Left kidney (tissue), 2 donors: ENCODE data around the gene ALOX5AP. TPM values are rescaled to one million over a fixed set of nuclear protein-coding genes. Genes with fewer than 3 reads are reported as not detected.

Experiments
- DNase-seq: peaks from one replicate; pipeline ENCODE4 v3.0.0-alpha.2; 2013
- polyA plus RNA-seq: library from polyadenylated mRNA; unstranded; fragments of 120-200 nt; gene quantifications from one replicate; pipeline ENCODE4 v1.2.1, GENCODE V29; 2013; ENCODE audit not compliant: insufficient read length

Gene ALOX5AP
- polyA plus RNA-seq, 1 donor = 4.2 TPM

DNA sequence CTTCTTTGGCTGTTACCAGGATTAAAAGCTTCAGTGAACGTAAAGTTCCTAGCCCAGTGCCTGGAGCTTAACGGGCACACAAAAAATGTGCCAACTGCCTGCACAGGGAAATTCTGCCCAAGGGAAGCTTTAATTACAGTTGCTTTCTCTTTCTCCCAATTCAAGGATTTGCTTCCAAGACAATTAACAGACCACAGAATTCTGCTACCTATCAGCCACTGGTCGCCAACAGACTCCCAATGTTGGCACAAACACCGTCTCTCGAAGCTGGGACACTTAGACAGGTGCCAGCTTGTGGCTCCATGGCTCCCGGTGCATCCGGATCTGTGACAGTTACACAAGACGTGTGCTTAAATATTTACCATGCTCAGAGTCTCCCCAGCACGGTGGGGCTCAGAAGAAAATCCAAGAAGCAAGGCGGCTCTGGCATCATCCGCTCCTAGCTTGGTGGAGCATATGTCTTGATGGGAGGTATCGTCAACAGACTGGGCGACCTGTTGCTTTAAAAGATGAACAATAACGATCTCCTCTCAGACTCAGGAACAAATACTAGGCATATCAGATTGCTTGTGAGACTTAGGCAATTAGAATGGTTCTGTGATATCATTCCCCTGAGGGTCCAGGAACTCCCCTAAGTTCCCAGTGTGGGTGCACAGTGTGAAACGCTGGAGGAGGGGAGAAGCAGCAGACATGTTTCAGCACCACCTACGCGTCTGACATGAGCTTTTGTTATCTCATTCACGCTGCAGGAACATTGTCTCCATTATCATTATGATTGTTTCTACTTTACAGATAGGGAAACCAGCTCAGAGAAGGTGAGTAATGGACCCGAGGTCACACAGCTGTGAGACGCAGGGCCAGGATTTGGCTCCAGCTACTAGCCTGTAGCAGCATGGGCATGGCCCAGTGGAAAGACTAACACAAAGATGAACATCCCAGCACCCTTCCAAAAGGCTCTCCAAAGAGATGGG, 61.6 kb downstream of the ALOX5AP start:
- DNase-seq = no peak

GRCh38 chr13:30797847-30798535, 62.6 kb downstream of the ALOX5AP start:
- DNase-seq = no peak

DNA sequence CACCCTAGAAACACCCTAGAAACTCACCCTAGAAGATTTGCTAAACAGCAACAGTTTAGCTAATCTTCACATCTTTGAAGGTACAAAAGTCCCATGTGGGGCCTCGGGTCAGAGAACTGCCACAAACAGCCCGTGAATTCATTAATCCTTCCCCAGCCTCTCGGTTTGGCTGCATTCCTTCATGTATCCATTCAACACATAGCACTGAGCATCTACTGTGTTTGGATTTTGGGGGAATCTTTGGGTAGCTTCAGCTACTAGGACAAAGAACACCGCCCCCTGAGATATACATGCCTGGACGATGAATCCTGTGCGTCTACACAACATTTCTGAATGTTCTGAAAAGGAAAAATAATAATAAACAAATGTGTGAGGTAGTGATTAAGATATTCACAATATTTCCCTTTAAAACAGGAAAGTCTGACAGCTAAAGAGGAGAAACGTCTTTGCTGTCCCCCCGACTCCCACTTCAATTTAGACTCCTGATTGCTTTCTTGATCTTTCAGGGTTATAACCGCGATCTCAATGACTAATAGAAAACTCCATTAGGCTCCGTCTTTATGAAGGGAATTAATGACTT, 63.5 kb downstream of the ALOX5AP start:
- DNase-seq = no peak

DNA sequence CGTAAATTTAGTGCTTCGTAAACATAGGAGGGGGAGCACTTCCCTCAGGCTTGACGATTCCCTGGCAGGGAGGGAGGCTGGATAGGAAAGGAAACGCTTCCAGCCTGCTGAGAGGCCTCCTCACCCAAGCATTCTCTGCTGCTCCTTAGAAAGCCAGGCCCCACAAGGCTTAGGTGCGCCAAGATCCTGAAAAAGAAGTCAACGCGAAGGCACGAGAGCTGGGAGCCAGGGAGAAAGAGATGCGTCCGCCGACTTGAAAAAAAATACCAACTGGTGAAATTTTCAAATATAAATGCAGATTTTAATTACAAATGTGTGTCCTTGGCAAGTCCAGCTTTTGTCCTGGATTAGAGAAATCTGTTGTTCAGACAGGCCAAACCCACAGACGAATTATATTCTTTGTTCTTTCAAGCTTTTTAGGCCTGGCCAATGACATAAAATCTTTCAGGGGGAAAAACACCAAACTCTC, 64.0 kb downstream of the ALOX5AP start:
- DNase-seq = peak; percentile 43

GRCh38 chr13:30800107-30800506, 64.8 kb downstream of the ALOX5AP start:
- no peak for DNase-seq

DNA sequence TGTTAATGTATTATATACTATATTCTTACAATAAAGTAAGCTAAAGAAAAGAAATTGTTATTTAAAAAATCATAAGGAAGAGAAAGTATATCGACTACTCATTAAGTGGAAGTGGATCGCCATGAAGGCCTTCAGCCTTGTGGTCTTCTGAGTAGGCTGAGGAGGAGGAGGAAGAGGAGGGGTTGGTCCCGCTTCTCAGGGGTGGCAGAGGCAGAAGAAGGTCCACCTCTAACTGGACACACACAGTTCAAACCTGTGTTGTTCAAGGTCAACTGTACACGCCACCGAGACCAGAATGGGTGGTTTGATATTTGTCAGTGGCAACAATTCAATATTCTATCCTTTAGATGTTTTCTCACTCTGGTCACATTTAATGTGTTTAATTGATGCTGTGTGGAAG, 67.2 kb downstream of the ALOX5AP start:
- no peak for DNase-seq

DNA sequence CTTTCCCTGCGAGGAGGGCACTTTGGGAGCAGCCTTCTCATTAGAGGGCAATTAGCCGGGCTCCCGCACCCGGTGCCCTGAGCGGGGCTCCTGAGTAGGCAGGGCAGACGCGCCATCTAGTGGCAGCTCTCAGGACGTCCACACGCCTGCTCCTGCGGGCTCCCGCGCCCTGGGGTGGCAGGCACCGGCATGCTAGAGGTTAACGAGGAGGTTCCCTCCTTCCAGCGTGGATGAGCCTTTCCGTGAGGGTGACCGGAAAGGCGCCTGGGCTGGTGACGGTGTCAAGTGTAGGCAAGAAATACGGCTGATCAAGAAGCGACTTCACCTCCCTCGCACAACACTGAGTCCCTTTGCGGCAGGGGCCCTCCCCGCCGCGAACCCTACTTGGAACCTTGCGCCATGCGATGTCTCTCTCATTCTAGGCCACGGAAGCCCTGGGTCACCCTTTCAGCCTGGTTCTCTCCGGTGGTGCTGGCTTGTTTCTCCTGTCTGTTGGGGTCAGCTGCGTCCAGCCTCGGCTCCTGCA, 67.7 kb downstream of the ALOX5AP start:
- DNase-seq = peak; percentile 68

DNA sequence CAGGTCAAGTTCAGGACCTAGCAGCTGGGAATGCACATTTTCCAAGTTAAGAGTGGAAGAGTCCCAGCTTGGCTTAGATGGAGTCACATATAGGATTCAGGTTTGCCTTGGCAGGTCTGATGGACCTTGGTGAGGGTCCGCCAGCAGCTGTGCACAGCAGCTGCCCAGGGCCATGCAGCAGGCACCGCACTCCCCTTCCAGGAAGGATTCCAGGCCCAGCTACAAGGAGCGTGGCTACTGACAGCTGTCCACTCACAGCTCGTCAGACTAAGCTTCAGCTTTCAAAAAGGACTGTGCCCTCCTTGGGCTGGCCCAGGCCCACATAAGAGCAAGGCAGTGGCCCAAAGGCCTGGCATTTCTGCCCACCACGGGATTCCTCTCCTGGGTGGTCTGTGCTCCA, 68.4 kb downstream of the ALOX5AP start:
- no peak for DNase-seq

- no peak for DNase-seq
Observed at GRCh38 chr13:30804474-30804873, 69.1 kb downstream of the ALOX5AP start.

DNA sequence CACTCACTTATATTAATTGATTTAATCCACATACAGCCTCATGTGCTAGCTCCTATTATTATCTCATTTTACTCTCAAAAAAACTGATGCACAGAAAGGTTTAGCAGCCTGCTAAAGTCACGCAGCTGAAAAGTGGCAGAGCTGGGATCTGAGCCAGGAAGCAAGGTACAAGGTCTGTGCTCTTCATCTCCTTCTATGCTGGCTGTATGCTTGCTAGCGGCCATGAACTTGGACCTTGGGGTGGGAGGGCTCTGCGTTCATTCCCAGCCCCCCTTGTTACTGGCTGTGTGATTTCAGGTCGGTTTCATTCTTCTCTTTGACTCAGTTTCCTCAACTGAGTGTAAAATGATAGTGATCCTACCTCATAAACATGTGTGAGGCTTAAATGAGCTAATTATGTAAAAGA, 69.8 kb downstream of the ALOX5AP start:
- no peak for DNase-seq

- DNase-seq = no peak
Observed at GRCh38 chr13:30805603-30806011, 70.3 kb downstream of the ALOX5AP start.

GRCh38 chr13:30806784-30807183, 71.4 kb downstream of the ALOX5AP start:
- DNase-seq = no peak

- DNase-seq = no peak
Observed at GRCh38 chr13:30807392-30807791, 72.0 kb downstream of the ALOX5AP start.

DNA sequence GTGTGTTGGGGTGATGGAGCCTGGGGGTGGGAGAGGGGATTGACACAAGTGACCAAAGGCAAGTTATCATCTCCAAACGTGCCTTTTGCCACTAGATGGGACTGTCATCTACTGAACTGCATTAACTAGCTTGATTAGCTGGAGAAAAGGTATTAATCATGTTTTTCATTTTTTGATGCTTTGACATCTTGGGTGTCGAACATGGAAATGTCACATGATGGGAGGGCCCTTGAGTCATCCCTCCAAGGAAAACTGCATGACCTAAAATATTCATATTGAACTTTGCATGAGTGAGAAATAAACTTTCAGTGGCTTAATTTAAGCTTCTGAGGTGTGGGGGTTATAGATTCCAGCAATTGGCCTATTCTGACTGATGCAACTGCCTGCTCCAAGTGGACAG, 73.3 kb downstream of the ALOX5AP start:
- no peak for DNase-seq

- no peak for DNase-seq
Observed at GRCh38 chr13:30809787-30810186, 74.4 kb downstream of the ALOX5AP start.

GRCh38 chr13:30810261-30810701, 74.9 kb downstream of the ALOX5AP start:
- no peak for DNase-seq

DNA sequence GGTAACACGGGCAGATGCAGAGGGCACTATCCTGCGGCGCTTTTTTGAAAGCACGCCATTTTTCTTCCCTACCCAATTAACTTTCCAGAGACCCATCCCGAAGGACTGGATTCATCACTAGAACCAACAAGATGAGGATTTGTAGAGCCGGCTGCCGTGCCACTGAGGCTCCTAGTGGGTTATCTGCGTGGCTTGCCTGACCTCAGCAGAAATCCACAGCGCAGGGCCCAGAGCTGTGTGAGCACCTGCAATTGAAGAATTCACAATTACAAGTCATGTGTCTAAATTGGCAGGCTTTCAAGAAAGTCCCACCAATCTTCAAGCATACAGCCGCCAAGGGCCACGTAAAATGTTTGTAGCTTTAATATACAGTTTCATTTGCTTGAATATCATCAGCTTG, 75.5 kb downstream of the ALOX5AP start:
- no peak for DNase-seq

Other genes with a start within 250 kb of the ALOX5AP start
- 31.4 TPM for gene USPL1, start 117.6 kb upstream of the ALOX5AP start, polyA plus RNA-seq
- 0.80 TPM for gene MEDAG, start 170.7 kb downstream of the ALOX5AP start, polyA plus RNA-seq
- 1.7 TPM for gene TEX26, start 197.1 kb downstream of the ALOX5AP start, polyA plus RNA-seq